ENCODE results near the gene SMARCAL1.

Gene SMARCAL1

DNA sequence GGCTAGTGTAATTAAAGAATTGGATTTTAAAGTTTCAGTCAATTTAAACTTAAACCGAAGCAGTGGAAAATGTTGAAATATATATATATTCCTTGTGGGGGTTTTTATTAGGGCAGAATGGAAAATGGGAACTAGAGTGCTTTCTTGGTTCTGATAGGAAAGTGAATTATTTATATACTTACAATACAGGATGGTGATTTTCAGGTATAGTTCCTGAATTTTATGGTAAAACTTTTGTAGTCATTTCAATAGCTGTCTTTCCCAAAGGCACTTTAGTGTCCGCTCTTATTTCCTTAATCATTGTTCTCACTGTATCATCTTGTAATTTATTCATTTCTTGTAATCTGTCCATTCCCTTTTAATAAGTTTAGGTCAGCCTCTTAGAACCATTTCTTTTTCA lies 88.3 kb downstream of the SMARCAL1 start:
- ChIA-PET POLR2A (no interaction called here), CTCF (no interaction called here)
- TF ChIP-seq, protein P1, sequence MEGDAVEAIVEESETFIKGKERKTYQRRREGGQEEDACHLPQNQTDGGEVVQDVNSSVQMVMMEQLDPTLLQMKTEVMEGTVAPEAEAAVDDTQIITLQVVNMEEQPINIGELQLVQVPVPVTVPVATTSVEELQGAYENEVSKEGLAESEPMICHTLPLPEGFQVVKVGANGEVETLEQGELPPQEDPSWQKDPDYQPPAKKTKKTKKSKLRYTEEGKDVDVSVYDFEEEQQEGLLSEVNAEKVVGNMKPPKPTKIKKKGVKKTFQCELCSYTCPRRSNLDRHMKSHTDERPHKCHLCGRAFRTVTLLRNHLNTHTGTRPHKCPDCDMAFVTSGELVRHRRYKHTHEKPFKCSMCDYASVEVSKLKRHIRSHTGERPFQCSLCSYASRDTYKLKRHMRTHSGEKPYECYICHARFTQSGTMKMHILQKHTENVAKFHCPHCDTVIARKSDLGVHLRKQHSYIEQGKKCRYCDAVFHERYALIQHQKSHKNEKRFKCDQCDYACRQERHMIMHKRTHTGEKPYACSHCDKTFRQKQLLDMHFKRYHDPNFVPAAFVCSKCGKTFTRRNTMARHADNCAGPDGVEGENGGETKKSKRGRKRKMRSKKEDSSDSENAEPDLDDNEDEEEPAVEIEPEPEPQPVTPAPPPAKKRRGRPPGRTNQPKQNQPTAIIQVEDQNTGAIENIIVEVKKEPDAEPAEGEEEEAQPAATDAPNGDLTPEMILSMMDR (IDR thresholded peaks at IDR 0.05; ENCODE audit: control extremely low read depth, extremely low read depth, low read depth, missing control alignments) = no peak
- no peak for DNase-seq (ENCODE audit: extremely low spot score)

DNA sequence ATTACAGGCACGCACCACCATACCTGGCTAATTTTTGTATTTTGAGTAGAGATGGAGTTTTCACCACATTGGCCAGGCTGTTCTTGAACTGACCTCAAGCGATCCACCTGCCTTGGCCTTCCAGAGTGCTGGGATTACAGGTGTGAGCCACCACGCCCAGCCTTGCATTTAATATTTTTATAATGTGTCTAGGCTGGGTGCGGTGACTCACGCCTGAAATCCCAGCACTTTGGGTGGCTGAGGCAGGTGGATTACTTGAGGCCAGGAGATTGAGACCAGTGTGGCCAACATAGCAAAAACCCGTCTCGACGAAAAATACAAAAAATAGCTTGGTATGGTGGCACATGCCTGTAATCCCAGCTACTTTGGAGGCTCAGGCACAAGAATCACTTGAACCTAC lies 89.6 kb downstream of the SMARCAL1 start:
- no peak for DNase-seq (ENCODE audit: extremely low spot score)
- CTCF ChIA-PET = no interaction called here
- TF ChIP-seq, protein P1 (IDR thresholded peaks at IDR 0.05; ENCODE audit: control extremely low read depth, extremely low read depth, low read depth, missing control alignments) = no peak
- POLR2A ChIA-PET = no interaction called here

DNA sequence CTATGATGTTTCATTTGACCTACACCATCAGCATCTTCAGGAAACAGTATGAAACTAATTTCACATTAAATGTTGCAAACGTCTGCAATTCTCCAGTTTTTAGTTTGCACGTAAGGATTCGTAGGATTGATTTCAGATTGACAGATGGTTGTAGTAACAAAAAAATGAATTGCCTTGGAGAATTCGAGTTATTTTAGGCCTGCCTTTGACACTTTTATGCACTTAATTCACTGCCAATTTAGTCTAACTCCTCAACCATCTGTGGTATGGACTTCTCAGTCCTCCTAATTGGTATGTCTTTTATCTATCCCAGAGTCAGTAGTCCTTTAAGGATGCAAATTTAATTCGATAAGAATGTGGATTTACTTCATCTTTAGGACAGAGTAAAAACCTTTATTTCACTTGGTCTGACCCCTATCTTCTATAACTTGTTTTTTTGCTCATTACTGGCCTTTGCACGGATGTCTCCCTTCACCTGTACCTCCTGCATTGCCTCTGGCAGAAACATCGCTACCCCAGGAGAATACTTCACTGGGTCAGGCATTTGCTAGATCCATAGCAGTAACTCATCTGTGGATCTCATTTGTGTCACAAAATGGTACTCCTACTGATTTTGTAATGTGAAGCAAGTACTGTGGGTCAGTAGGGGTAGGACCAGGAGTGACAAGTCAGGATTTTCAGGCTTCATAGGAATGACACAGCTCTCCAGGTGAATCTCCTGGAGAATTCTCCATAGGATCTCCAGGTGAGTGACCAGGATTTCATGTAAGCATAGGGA lies 90.3 kb downstream of the SMARCAL1 start:
- CTCF ChIA-PET = interaction anchor here (2.3 kb wide), 1 partner anchor 17 kb away, joined by 8 read pairs; no protein-coding TSS in a partner anchor
- TF ChIP-seq, protein P1 (IDR thresholded peaks at IDR 0.05; ENCODE audit: control extremely low read depth, extremely low read depth, low read depth, missing control alignments) = no peak
- no peak for DNase-seq (ENCODE audit: extremely low spot score)
- POLR2A ChIA-PET = no interaction called here

DNA sequence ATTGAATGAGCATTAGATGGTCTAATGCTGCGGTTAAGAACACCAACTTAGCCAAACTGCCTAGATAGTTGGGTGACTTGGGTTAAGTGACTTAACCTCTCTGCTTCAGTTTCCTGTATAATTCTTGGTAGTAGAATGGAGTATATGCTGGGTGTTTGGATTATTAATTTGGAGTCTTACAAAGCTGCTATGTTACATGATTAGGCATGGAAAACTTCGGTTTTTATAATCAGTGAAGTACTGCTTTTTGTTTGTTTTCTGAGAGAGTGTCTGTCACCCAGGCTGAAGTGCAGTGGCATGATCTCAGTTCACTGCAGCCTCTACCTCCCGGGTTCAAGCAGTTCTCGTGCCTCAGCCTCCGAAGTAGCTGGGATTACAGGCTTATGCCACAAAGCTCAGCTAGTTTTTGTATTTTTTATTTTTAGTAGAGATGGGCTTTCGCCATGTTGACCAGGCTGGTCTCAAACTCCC lies 90.9 kb downstream of the SMARCAL1 start:
- ChIA-PET POLR2A (no interaction called here), CTCF (interaction anchor here (2.3 kb wide), 1 partner anchor 16 kb away, joined by 8 read pairs; no protein-coding TSS in a partner anchor)
- no peak for DNase-seq (ENCODE audit: extremely low spot score)

GRCh38 chr2:216503697-216504375 lies 91.6 kb downstream of the SMARCAL1 start:
- POLR2A ChIA-PET = interaction anchor here (0.7 kb wide), 1 partner anchor 14 kb away, joined by 3 read pairs; no protein-coding TSS in a partner anchor
- TF ChIP-seq, protein P1 (IDR thresholded peaks at IDR 0.05; ENCODE audit: control extremely low read depth, extremely low read depth, low read depth, missing control alignments) = no peak
- CTCF ChIA-PET = interaction anchor here (1.1 to 2.3 kb wide), 2 partner anchors 15 to 17 kb away, joined by 3 to 8 read pairs; no protein-coding TSS in a partner anchor
- DNase-seq (ENCODE audit: extremely low spot score) = no peak

More for the DNA sequence above, 90.9 kb downstream of the SMARCAL1 start:
- TF ChIP-seq, protein P1 (IDR thresholded peaks at IDR 0.05; ENCODE audit: control extremely low read depth, extremely low read depth, low read depth, missing control alignments) = no peak

GRCh38 chr2:216504376-216504762 lies 92.1 kb downstream of the SMARCAL1 start:
- ChIA-PET POLR2A (interaction anchor here (0.7 kb wide), 1 partner anchor 13 kb away, joined by 3 read pairs; no protein-coding TSS in a partner anchor), CTCF (interaction anchor here (0.9 to 2.3 kb wide), 3 partner anchors 15 to 163 kb away, joined by 3 to 8 read pairs (median 3); no protein-coding TSS in a partner anchor)
- TF ChIP-seq, protein P1 (IDR thresholded peaks at IDR 0.05; ENCODE audit: control extremely low read depth, extremely low read depth, low read depth, missing control alignments) = no peak
- DNase-seq (ENCODE audit: extremely low spot score) = no peak

Data from GM10248 (cell line).